Keratinocyte (primary cell): Measurements from ENCODE around the gene MLLT10. TPM values are rescaled to one million over a fixed set of nuclear protein-coding genes. Genes with fewer than 3 reads are reported as not detected.

Experiments
- DNase-seq: peaks from one replicate; pipeline ENCODE4 v3.0.0-alpha.2; 2011; ENCODE audit warnings: low read depth, missing footprints, low spot score
- FAIRE-seq: peaks from 2 replicates; lab custom pipeline; 2011; peaks lifted over from hg19 to GRCh38; lab: Jason Lieb, UNC
- H2AFZ ChIP-seq: 2 replicates; pipeline ENCODE4 v1.6.0; 2012; ENCODE audit warnings: low read length, control low read depth, inconsistent platforms; ENCODE audit not compliant: control insufficient read depth
- H3K27ac ChIP-seq: 2 replicates; pipeline ENCODE4 v1.5.1; 2011; ENCODE audit warnings: low read length; ENCODE audit not compliant: control insufficient read depth, insufficient read depth
- H3K27me3 ChIP-seq: 3 replicates; pipeline ENCODE4 v1.6.0; 2011; ENCODE audit warnings: low read length; ENCODE audit not compliant: control insufficient read depth, insufficient read depth; ENCODE audit errors: extremely low read depth
- H3K36me3 ChIP-seq, 2 experiments: 2 replicates in 1 of 2; 3 replicates in 1 of 2; pipeline ENCODE4 v1.5.1; 2011; ENCODE audit warnings: low read length in 2 of 2, mild to moderate bottlenecking in 1 of 2; ENCODE audit not compliant: control insufficient read depth in 2 of 2, insufficient read depth in 2 of 2; ENCODE audit errors: extremely low read depth in 1 of 2
- H3K4me1 ChIP-seq: 3 replicates; pipeline ENCODE4 v1.5.1; 2011; ENCODE audit warnings: low read length; ENCODE audit not compliant: control insufficient read depth, insufficient read depth; ENCODE audit errors: extremely low read depth
- H3K4me2 ChIP-seq: 3 replicates; pipeline ENCODE4 v1.6.0; 2011; ENCODE audit warnings: low read depth, low read length; ENCODE audit not compliant: control insufficient read depth, insufficient read depth; ENCODE audit errors: extremely low read depth
- H3K4me3 ChIP-seq, 3 experiments: fragments of 200-600 bp in 1 of 3; sonication (generic) in 1 of 3; 2 replicates in 2 of 3; 3 replicates in 1 of 3; pipeline ENCODE4 v1.5.1; 2011 to 2016; ENCODE audit warnings: low read length in 3 of 3, mild to moderate bottlenecking in 3 of 3, control low read depth in 2 of 3, inconsistent platforms in 1 of 3, low read depth in 1 of 3, mixed read lengths in 1 of 3, mixed run types in 1 of 3, moderate library complexity in 1 of 3; ENCODE audit not compliant: control insufficient read depth in 2 of 3, insufficient read depth in 2 of 3; ENCODE audit errors: extremely low read depth in 1 of 3
- H3K79me2 ChIP-seq: 2 replicates; pipeline ENCODE4 v1.6.0; 2012; ENCODE audit warnings: low read length; ENCODE audit not compliant: control insufficient read depth, insufficient read depth
- H3K9ac ChIP-seq: 3 replicates; pipeline ENCODE4 v1.6.0; 2011; ENCODE audit warnings: low read length; ENCODE audit not compliant: control insufficient read depth, insufficient read depth; ENCODE audit errors: extremely low read depth
- H3K9me1 ChIP-seq: 3 replicates; pipeline ENCODE4 v1.6.0; 2011; ENCODE audit warnings: low read length; ENCODE audit not compliant: control insufficient read depth, insufficient read depth; ENCODE audit errors: extremely low read depth
- H3K9me3 ChIP-seq: 2 replicates; pipeline ENCODE4 v1.5.1; 2012; ENCODE audit warnings: low read depth, low read length; ENCODE audit not compliant: control insufficient read depth
- H4K20me1 ChIP-seq: 3 replicates; pipeline ENCODE4 v1.6.0; 2011; ENCODE audit warnings: low read length; ENCODE audit not compliant: control insufficient read depth, insufficient read depth; ENCODE audit errors: extremely low read depth
- CTCF ChIP-seq, 3 experiments: IDR thresholded peaks in 1 of 3; conservative IDR thresholded peaks in 1 of 3; optimal IDR thresholded peaks in 1 of 3; 2 replicates in 2 of 3; 3 replicates in 1 of 3; pipeline versions ENCODE3 to v1.5.1; 2011; ENCODE audit warnings: low read length in 3 of 3, mild to moderate bottlenecking in 3 of 3, moderate library complexity in 2 of 3, control low read depth in 1 of 3, inconsistent platforms in 1 of 3; ENCODE audit not compliant: insufficient read depth in 2 of 3; ENCODE audit errors: extremely low read depth in 1 of 3
- EZH2 ChIP-seq: IDR thresholded peaks from one replicate; pipeline ENCODE4 v1.6.1; 2012; ENCODE audit warnings: inconsistent platforms, mild to moderate bottlenecking, low read length, moderate library complexity
- dilution Hi-C: fragments of 300-500 bp; cut with MboI; formaldehyde crosslinking; loops from one replicate; pipeline ENCODE4 v1.7.0; 2020; ENCODE audit warnings: low sequenced_read_pairs; ENCODE audit not compliant: extremely low pct_ligation_motif_present
- polyA plus RNA-seq, 5 experiments: library from polyadenylated mRNA; depleted of rRNA in 3 of 5; stranded (reverse) in 3 of 5; stranded (forward) in 1 of 5; unstranded in 1 of 5; fragments of >200 nt; gene quantifications; 1 replicate in 1 of 5; 2 replicates in 3 of 5; 3 replicates in 1 of 5; pipeline versions ENCODE4 v1.2.1 to v1.2.3, GENCODE V29; 2011 to 2012; ENCODE audit warnings: missing spikeins in 2 of 5, low read depth in 1 of 5, low replicate concordance in 1 of 5

Gene MLLT10
- polyA plus RNA-seq, 1 donor (not counting 4 experiments of a cell fraction or from before 2014, with no cell fraction given), result 40.2 TPM

- DNase-seq (no peak), FAIRE-seq (no peak)
- H3K36me3 ChIP-seq, result peaks cover 0 to 6% of the 10 kb centered on the region in 2 experiments
- no peaks in the 10 kb centered on the region for H4K20me1 ChIP-seq
- H3K4me3 ChIP-seq, result no peak overlapping the region
- no peak overlapping the region for H2AFZ ChIP-seq
- H3K27ac ChIP-seq, result peak overlapping the region; percentile 13
- H3K9me3 ChIP-seq, result no peaks in the 10 kb centered on the region
- H3K27me3 ChIP-seq, result no peaks in the 10 kb centered on the region
- peaks cover 44% of the 10 kb centered on the region for H3K4me1 ChIP-seq
- no peak overlapping the region for H3K9ac ChIP-seq
- H3K79me2 ChIP-seq, result peaks cover under 1% of the 10 kb centered on the region
- dilution Hi-C loops, result no loop called here
- H3K9me1 ChIP-seq, result no peaks in the 10 kb centered on the region
- TF ChIP-seq CTCF (optimal IDR thresholded peaks at IDR 0.05 in 1 of 3, IDR thresholded peaks at IDR 0.05 in 1 of 3, conservative IDR thresholded peaks at IDR 0.05 in 1 of 3; ENCODE audit: extremely low read depth in 1 of 3, insufficient read depth in 2 of 3, low read length in 3 of 3) (no peak), EZH2 (no peak)
- peak overlapping the region; percentile 94 for H3K4me2 ChIP-seq
These were observed 194.6 kb downstream of the MLLT10 start for GRCh38 chr10:21728618-21729017.

- Histone ChIP-seq H3K4me1 (peaks cover 22% of the 10 kb centered on the region), H3K79me2 (peaks cover 2% of the 10 kb centered on the region), H2AFZ (no peak overlapping the region), H3K36me3 (peaks cover 9 to 10% of the 10 kb centered on the region in 2 experiments), H3K4me2 (no peak overlapping the region), H3K9me1 (no peaks in the 10 kb centered on the region), H4K20me1 (no peaks in the 10 kb centered on the region), H3K27ac (no peak overlapping the region), H3K9ac (no peak overlapping the region), H3K4me3 (no peak overlapping the region), H3K9me3 (no peaks in the 10 kb centered on the region), H3K27me3 (no peaks in the 10 kb centered on the region)
- no peak for DNase-seq
- FAIRE-seq, result peak; percentile 53
- dilution Hi-C loops, result no loop called here
- TF ChIP-seq EZH2 (no peak), CTCF (optimal IDR thresholded peaks at IDR 0.05 in 1 of 3, IDR thresholded peaks at IDR 0.05 in 1 of 3, conservative IDR thresholded peaks at IDR 0.05 in 1 of 3; ENCODE audit: extremely low read depth in 1 of 3, insufficient read depth in 2 of 3, low read length in 3 of 3) (peak; percentile 73 to 86 (median 86))
These were observed 198.2 kb downstream of the MLLT10 start for GRCh38 chr10:21732067-21732772.
